DOHH2 (cell line): ENCODE data around the gene CTIF.

ENCODE experiments used
- EZH2phosphoT487 ChIP-seq: fragments of 200-600 bp; sonication (generic); IDR thresholded peaks from 2 replicates; pipeline ENCODE4 v1.6.1; 2017; ENCODE audit warnings: borderline replicate concordance, mild to moderate bottlenecking, antibody characterized with exemption, low read length, moderate library complexity, mixed read lengths
- TF ChIP-seq, protein P1 (sequence below): fragments of 200-600 bp; sonication (generic); IDR thresholded peaks from one replicate; pipeline ENCODE4 v1.5.1; 2014; ENCODE audit warnings: antibody characterized with exemption, mild to moderate bottlenecking, low read depth, low read length; ENCODE audit not compliant: poor library complexity, severe bottlenecking

GRCh38 chr18:48878471-48878870, 339.6 kb downstream of the CTIF start:
- TF ChIP-seq, protein P1, sequence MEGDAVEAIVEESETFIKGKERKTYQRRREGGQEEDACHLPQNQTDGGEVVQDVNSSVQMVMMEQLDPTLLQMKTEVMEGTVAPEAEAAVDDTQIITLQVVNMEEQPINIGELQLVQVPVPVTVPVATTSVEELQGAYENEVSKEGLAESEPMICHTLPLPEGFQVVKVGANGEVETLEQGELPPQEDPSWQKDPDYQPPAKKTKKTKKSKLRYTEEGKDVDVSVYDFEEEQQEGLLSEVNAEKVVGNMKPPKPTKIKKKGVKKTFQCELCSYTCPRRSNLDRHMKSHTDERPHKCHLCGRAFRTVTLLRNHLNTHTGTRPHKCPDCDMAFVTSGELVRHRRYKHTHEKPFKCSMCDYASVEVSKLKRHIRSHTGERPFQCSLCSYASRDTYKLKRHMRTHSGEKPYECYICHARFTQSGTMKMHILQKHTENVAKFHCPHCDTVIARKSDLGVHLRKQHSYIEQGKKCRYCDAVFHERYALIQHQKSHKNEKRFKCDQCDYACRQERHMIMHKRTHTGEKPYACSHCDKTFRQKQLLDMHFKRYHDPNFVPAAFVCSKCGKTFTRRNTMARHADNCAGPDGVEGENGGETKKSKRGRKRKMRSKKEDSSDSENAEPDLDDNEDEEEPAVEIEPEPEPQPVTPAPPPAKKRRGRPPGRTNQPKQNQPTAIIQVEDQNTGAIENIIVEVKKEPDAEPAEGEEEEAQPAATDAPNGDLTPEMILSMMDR, result no peak
- no peak for TF ChIP-seq EZH2phosphoT487
